Measurements from ENCODE around the gene RRM1. TPM values are rescaled to one million over a fixed set of nuclear protein-coding genes. Genes with fewer than 3 reads are reported as not detected.
"Not testable (repeated sequence)": the region's sequence is repeated elsewhere in the genome, so short reads cannot be mapped to it uniquely, and the experiment has no call there.

RRM1 gene
- total RNA-seq, 1 donor: 65.1 TPM

GRCh38 chr11:4050138-4050537, 44.5 kb upstream of the RRM1 start:
- no peaks in the 10 kb centered on the region for H3K79me2 ChIP-seq (ENCODE audit: insufficient read depth, low read length)
- peaks cover 4% of the 10 kb centered on the region for H4K20me1 ChIP-seq (ENCODE audit: insufficient read depth, low read length)
- no peaks in the 10 kb centered on the region for H3K36me3 ChIP-seq (ENCODE audit: insufficient read depth, low read length)
- no peaks in the 10 kb centered on the region for H3K9me3 ChIP-seq (ENCODE audit: low read depth, low read length)
- no peak overlapping the region for H3K4me2 ChIP-seq (ENCODE audit: insufficient read depth, low read length)
- H3K4me3 ChIP-seq (ENCODE audit: insufficient read depth, low read length): no peak overlapping the region
- peaks cover under 1% of the 10 kb centered on the region for H3K4me1 ChIP-seq (ENCODE audit: insufficient read depth, low read length)
- TF ChIP-seq CTCF (IDR thresholded peaks at IDR 0.05; ENCODE audit: extremely low read depth, low read depth, low read length): no peak
- no peak overlapping the region for H2AFZ ChIP-seq (ENCODE audit: low read length)
- DNase-seq (ENCODE audit: insufficient read length, low spot score, missing footprints): no peak
- no peak overlapping the region for H3K27ac ChIP-seq (ENCODE audit: low read depth, low read length)
- no peaks in the 10 kb centered on the region for H3K27me3 ChIP-seq (ENCODE audit: insufficient read depth, low read length)

GRCh38 chr11:4053200-4053599, 41.4 kb upstream of the RRM1 start:
- not testable (repeated sequence) for DNase-seq (ENCODE audit: insufficient read length, low spot score, missing footprints); H2AFZ ChIP-seq (ENCODE audit: low read length); H3K27me3 ChIP-seq (ENCODE audit: insufficient read depth, low read length)

GRCh38 chr11:4054643-4055042, 40.0 kb upstream of the RRM1 start:
- Histone ChIP-seq H3K9me3 (ENCODE audit: low read depth, low read length) (no peaks in the 10 kb centered on the region), H4K20me1 (ENCODE audit: insufficient read depth, low read length) (no peaks in the 10 kb centered on the region), H3K4me2 (ENCODE audit: insufficient read depth, low read length) (no peak overlapping the region), H3K27me3 (ENCODE audit: insufficient read depth, low read length) (no peaks in the 10 kb centered on the region), H3K27ac (ENCODE audit: low read depth, low read length) (no peak overlapping the region), H3K79me2 (ENCODE audit: insufficient read depth, low read length) (no peaks in the 10 kb centered on the region), H3K36me3 (ENCODE audit: insufficient read depth, low read length) (peaks cover 5% of the 10 kb centered on the region), H2AFZ (ENCODE audit: low read length) (no peak overlapping the region), H3K4me3 (ENCODE audit: insufficient read depth, low read length) (no peak overlapping the region), H3K4me1 (ENCODE audit: insufficient read depth, low read length) (peaks cover 14% of the 10 kb centered on the region)
- TF ChIP-seq CTCF (IDR thresholded peaks at IDR 0.05; ENCODE audit: extremely low read depth, low read depth, low read length): no peak
- DNase-seq (ENCODE audit: insufficient read length, low spot score, missing footprints): no peak

More at GRCh38 chr11:4053200-4053599, 41.4 kb upstream of the RRM1 start:
- not testable (repeated sequence) for H3K4me3 ChIP-seq (ENCODE audit: insufficient read depth, low read length); H3K79me2 ChIP-seq (ENCODE audit: insufficient read depth, low read length); H4K20me1 ChIP-seq (ENCODE audit: insufficient read depth, low read length); H3K36me3 ChIP-seq (ENCODE audit: insufficient read depth, low read length); H3K27ac ChIP-seq (ENCODE audit: low read depth, low read length); H3K4me2 ChIP-seq (ENCODE audit: insufficient read depth, low read length); H3K9me3 ChIP-seq (ENCODE audit: low read depth, low read length); H3K4me1 ChIP-seq (ENCODE audit: insufficient read depth, low read length)

- no peak for DNase-seq (ENCODE audit: insufficient read length, low spot score, missing footprints)
- Histone ChIP-seq H4K20me1 (ENCODE audit: insufficient read depth, low read length) (no peaks in the 10 kb centered on the region), H3K79me2 (ENCODE audit: insufficient read depth, low read length) (no peaks in the 10 kb centered on the region), H2AFZ (ENCODE audit: low read length) (no peak overlapping the region), H3K36me3 (ENCODE audit: insufficient read depth, low read length) (peaks cover 17% of the 10 kb centered on the region), H3K9me3 (ENCODE audit: low read depth, low read length) (no peaks in the 10 kb centered on the region), H3K4me3 (ENCODE audit: insufficient read depth, low read length) (no peak overlapping the region), H3K27ac (ENCODE audit: low read depth, low read length) (no peak overlapping the region), H3K27me3 (ENCODE audit: insufficient read depth, low read length) (no peaks in the 10 kb centered on the region), H3K4me2 (ENCODE audit: insufficient read depth, low read length) (no peak overlapping the region), H3K4me1 (ENCODE audit: insufficient read depth, low read length) (peaks cover 27% of the 10 kb centered on the region)
- no peak for TF ChIP-seq CTCF (IDR thresholded peaks at IDR 0.05; ENCODE audit: extremely low read depth, low read depth, low read length)
Observed at GRCh38 chr11:4059424-4059823, 35.2 kb upstream of the RRM1 start.
